Measurements from ENCODE around the gene SLC25A23.

DNA sequence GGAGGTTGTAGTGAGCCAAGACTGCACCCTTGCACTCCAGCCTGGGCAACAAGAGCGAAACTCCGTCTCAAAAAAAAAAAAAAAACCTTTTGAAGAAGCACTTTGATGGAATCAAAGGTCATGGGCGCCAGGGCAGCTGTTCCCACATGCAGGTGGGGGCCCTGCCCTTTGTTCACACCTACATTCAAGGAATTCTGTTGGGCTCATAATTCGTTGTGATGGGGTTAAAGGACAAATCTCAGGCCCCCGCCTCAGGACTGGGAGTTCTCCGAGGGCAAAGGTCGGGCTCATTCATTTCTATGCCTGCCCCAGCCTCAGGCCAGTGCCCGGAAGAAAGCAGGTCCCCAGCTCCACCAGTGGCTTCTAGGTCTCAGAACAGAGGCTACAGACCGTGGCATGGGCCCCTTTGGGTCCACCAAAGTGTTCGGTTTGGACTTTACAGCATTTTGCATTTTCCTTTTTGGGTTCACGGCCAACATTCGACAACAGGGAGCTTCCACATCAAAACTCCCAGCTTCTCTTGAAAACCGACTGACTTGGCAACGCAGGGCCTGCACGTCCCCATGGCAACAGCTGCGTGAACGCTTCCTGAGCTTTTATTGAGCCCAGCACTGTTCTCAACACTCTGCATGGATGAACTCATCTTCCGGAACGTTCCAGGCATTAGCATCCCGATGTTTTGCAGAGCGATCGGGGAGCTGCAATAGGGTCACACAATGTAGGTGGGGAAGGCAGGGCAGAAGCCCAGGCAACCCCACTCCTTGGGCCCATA is 56.6 kb downstream of the SLC25A23 start:
- TF ChIP-seq, protein P1, sequence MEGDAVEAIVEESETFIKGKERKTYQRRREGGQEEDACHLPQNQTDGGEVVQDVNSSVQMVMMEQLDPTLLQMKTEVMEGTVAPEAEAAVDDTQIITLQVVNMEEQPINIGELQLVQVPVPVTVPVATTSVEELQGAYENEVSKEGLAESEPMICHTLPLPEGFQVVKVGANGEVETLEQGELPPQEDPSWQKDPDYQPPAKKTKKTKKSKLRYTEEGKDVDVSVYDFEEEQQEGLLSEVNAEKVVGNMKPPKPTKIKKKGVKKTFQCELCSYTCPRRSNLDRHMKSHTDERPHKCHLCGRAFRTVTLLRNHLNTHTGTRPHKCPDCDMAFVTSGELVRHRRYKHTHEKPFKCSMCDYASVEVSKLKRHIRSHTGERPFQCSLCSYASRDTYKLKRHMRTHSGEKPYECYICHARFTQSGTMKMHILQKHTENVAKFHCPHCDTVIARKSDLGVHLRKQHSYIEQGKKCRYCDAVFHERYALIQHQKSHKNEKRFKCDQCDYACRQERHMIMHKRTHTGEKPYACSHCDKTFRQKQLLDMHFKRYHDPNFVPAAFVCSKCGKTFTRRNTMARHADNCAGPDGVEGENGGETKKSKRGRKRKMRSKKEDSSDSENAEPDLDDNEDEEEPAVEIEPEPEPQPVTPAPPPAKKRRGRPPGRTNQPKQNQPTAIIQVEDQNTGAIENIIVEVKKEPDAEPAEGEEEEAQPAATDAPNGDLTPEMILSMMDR (IDR thresholded peaks at IDR 0.05) = no peak
- TF ChIP-seq MAX (IDR thresholded peaks at IDR 0.05) (no peak), EP300 (IDR thresholded peaks at IDR 0.05) (no peak), POLR2A (IDR thresholded peaks at IDR 0.05; ENCODE audit: low read length) (no peak), ZC3H11A (IDR thresholded peaks at IDR 0.05) (no peak), MYC (IDR thresholded peaks at IDR 0.05; ENCODE audit: borderline replicate concordance, low read length) (no peak), NPAS2 (CRISPR knock-in tag; IDR thresholded peaks at IDR 0.05; ENCODE audit: borderline replicate concordance) (no peak), SMC3 (IDR thresholded peaks at IDR 0.05) (no peak), E2F6 (IDR thresholded peaks at IDR 0.05; ENCODE audit: borderline replicate concordance, low read depth) (no peak), JUNB (IDR thresholded peaks at IDR 0.05) (no peak)
- TF ChIP-seq, protein P2, sequence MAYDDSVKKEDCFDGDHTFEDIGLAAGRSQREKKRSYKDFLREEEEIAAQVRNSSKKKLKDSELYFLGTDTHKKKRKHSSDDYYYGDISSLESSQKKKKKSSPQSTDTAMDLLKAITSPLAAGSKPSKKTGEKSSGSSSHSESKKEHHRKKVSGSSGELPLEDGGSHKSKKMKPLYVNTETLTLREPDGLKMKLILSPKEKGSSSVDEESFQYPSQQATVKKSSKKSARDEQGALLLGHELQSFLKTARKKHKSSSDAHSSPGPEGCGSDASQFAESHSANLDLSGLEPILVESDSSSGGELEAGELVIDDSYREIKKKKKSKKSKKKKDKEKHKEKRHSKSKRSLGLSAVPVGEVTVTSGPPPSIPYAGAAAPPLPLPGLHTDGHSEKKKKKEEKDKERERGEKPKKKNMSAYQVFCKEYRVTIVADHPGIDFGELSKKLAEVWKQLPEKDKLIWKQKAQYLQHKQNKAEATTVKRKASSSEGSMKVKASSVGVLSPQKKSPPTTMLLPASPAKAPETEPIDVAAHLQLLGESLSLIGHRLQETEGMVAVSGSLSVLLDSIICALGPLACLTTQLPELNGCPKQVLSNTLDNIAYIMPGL (CRISPR knock-in tag; IDR thresholded peaks at IDR 0.05; ENCODE audit: borderline replicate concordance) = no peak
